HG03066 (cell line): ENCODE data around the gene KCNAB1.

Experiments used
- ATAC-seq: cut with Tn5 transposase; IDR thresholded peaks from one replicate; pipeline ENCODE4 v1.9.1; 2021; ENCODE audit warnings: low read depth; ENCODE audit not compliant: unreplicated experiment

The KCNAB1 gene

DNA sequence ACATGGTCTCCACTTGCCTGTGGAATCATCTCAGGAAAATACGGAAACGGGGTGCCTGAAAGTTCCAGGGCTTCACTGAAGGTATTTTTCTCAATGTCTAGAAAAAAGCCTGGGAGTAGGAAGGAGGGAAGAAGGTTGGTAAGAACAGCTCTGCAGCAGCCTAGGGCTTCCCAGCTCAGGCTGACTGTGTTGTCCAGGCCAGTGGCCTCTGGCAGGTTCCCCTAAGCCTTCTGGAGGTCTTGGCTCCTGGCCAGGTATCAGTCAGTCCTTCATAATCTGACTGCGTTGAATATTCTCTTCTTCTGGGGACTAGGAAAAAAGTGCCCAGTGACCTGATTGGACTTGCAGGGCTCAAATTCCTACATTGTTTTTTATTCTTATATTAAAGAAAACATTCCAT, 395.9 kb downstream of the KCNAB1 start:
- no peak for ATAC-seq

DNA sequence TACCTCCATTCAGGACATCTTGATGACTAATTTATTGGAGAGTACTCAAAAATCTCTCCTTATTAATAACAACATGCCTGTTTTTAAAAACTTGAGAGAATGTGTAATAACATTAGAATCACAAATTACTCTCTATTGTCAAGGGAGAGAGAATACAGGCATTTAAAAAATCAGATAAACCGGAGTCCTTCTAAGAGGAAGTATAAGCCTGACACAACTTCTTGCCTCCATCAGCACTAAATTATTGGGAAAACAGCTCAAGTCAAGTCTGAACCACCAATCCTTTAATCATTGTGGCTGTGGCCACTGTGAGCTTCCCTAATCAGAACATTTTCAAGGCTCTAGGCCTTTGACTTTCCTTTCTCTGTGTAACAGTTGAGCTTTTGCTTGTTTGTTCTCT, 396.6 kb downstream of the KCNAB1 start:
- no peak for ATAC-seq

DNA sequence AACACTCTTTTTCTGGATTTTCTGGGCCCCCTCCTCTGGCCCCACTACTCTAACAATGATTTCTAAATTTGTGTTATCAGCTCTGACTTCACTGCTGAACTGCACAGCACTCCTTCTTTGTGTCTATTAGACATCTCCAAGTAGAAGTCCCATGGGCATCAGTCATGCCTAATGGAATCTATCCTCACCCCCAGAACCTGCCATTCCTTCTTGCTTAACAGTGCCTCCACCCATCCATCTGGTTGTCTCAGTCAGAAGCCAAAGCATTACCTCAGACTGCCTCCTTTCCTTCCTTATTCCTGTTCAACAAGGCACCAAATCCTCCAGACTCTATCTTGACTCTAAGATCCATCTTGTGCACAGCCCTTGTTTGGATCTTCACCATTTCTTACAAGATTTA, 398.3 kb downstream of the KCNAB1 start:
- ATAC-seq = no peak

DNA sequence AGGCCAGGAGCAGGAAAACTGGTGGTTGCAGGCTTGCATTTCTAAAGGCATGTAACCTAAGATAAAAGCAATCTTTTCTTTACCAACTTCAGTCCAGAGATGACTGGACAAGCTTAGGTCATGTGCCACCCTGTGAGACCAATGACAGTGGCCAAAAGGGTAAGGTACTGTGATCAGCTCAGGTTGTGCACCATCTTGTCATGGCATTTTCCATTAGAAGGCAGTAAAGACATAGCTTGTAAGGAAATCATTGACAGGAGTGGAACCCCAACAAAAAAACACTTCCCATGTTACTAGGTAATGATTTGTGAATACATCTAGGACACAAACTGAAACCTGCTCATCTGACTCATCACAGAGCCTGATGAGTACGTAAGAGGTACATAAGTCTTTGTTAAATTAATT, 399.4 kb downstream of the KCNAB1 start:
- peak; percentile 62 for ATAC-seq

DNA sequence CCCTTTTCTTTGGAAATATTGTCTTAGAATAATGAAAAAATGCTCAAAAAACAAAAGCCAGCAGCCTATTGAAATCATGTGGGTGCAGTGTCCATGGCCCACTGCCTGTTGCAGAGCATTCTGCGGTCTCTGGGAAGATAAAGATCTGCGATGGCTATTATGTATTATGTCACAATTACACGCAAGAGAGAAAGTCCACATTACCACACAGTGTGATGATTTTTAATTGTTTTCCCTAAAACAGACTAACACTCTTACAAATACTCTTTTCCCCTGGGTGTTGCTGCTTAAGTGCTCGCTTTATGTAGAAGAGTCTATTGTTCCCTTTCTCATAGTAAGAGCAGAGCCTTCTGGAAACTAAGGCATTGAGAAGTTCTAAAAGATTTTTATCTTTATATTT, 402.3 kb downstream of the KCNAB1 start:
- ATAC-seq = no peak

DNA sequence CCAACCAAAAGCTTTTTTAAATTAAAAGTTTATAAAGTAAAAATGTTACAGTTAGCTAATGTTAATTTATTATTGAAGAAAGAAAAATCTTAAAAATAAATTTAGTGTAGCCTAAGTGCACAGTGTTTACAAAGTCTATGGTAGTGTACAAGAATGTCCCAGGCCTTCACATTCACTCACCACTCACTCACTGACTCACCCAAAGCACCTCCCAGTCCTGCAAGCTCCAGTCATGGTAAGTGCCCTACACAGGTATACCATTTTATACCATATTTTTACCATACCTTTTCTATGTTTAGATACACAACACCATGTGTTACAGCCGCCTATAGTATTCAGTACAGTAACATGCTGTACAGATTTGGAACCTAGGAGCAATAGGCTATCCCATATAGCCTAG, 405.4 kb downstream of the KCNAB1 start:
- ATAC-seq = no peak

DNA sequence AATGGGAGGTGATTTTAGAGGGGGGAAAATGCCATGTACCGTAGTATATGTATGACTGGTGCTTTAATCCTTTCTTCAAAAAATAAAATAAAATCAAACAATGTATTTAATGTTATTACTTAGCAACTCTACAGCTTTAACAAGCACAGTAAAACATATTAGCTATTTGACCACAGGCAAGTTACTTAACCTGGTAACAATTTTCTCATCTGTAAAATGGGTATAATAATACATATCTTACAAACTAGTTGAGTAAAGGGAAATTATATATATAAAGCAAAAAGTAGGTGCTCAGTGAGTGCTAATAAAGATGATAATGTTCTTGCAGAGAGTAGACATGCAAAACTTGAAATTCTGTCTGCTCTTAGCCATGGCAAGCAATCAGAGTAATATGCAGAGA, 406.7 kb downstream of the KCNAB1 start:
- no peak for ATAC-seq

DNA sequence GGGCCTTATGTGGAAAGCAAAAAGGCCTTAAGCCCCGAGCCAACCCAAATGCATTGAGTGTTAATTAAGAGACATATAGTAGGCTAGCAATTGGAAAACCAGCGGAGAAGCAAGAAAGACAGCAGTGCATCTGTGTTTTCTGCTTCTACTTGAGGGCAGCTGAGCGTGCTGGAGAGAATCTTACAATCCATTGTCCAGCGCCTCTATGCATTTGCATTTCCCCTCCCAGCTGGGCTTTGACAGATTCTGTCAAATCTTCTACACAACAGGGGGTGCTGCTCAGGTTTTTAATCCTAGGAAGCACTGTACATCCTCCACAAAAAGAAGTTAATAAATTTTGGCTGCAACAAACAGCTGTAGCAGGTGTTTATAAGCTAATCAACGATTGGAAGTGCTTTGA, 410.6 kb downstream of the KCNAB1 start:
- no peak for ATAC-seq

DNA sequence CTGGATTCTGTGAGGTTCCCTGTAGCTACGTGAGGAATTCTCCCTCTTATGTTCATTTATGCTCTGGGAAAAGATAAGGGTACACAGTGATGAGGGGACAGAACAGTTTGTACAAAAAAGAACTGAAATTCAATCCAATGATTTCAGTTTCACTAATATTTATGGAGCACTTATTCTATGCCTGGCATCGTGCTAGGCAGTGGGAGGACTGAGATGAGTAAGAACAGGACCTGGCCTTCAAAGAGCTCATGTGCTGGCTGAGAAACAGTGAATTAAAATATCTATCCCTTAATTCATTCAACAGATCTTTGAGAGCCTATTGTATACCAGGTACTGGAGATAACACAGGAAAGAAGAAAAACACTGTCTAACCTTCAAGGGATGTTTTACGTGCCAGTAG, 412.4 kb downstream of the KCNAB1 start:
- no peak for ATAC-seq

DNA sequence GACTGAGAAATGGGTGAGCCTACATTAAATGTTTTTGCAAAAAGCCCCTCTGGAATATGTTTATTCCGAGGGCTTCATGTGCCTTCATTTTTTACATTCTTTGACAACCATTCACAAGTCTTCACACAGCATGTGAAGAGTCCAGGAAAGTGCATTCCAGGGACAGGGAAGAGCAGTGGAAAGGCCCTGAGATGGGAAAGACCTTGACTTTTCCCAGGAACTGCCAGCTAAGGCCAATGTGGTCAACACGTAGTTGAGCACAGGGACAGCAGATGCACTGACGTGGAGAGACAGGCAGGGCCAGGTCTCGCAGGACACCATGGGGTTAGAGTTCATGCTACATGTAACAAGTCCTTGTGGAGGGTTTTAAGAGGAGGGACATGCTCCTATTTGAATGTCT, 412.8 kb downstream of the KCNAB1 start:
- ATAC-seq = no peak

DNA sequence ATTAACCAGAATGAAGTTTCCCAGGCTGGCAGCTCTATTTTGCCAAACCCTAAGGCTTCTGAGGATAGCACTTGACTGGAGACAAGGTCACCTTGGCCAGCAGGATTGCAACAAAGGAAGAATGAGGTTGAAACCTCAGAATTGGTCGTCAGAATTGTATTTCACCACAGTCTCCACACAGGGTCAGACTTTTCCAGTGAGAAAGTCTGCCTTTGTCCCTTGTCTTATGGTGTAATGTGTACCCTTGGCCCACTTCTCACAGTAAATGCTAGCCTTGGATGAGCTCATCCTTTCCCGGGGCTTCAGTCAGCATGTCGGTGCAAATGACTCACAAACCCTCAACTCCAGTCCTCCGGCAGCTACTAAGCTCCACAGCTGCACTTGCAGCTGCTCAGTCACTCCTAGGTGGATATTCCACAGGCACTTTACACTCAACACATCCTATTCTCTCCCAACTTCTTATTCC, 414.8 kb downstream of the KCNAB1 start:
- ATAC-seq = no peak

DNA sequence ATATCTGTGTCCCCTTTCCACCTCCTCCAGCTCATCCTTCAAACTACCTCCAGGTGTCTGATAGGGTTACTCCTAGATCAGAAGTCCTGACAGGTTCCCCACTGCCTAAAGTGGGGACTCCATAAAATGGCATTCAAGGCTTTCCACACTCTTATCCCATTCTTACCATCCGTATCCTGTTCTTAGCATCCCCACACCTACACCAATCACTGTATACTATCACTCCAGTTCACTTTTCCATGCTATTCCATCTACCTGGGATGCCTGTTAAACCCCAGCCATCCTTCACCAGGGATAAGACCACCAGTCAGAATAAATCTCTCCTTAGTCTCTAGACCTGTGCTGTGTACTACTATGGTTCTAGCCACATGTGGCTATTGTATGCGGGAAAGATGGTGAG, 415.4 kb downstream of the KCNAB1 start:
- no peak for ATAC-seq

DNA sequence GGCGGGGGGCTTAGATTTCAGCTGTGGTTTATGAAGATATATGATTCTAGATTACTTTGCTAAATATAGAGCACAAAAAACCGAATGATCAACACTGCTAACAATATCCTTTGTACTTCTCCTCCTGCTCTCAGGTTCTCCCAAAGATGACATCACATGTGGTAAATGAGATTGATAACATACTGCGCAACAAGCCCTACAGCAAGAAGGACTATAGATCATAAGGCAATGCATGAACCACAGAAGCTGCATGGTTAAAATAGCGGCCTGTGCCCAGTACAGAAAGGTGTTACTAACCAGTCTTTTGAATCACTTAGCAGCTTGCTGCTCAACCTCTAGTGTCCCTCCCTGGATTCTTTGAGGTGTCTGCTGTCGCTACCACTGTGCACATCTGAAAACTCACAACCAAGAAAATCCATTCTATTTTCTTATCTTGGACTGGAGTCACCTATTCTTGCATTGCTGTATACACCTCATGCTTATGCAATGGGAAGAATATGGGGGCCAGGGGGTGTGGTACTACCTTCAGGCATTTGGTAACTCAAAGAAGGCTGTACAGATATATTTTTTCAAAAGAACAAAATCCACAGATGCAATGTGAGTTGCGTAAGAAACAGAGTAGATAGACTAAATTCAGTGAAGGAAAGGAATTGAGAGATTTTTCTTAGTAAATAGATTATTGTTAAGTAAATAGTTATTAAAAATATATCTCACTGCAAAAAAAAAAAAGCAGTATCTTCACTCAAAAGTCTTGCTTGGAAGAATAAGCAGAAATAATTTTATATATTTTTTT, 416.3 kb downstream of the KCNAB1 start:
- no peak for ATAC-seq

DNA sequence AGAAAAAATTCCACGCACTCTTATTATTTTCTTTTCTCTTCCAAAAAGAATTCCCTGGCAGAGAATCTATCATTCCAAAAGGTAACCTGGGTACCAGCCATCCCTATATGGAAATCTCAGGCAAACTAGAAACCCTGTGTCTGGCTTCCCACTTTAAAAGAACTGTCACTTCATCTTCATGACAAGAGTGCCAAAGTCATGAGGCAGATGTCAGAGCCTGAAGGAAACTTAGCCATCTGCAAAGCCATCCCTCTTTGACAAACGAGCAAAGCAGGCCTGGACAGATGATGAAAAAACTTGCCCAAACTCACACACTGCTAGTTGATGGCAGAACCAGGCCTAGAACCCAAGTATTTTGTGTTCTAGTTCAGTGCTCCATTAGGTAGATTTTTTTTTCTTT, 418.7 kb downstream of the KCNAB1 start:
- no peak for ATAC-seq

DNA sequence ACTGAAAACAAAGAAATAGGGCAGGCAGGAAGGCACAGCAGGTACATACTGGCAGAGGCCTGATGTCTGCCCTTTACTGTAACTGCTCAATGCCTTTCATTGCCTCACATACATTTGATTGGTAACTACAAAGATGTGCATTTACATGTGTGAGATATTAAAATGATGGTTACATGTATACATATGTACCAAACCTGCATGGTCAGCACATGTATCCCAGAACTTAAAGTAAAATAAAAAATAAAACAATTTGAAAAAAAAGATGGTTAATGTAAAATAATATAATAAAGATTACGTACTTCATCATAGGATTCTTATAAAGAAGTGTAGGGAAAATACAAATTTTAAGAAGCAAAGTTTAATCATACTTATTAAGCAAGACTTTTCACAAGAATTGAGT, 419.4 kb downstream of the KCNAB1 start:
- ATAC-seq = no peak

DNA sequence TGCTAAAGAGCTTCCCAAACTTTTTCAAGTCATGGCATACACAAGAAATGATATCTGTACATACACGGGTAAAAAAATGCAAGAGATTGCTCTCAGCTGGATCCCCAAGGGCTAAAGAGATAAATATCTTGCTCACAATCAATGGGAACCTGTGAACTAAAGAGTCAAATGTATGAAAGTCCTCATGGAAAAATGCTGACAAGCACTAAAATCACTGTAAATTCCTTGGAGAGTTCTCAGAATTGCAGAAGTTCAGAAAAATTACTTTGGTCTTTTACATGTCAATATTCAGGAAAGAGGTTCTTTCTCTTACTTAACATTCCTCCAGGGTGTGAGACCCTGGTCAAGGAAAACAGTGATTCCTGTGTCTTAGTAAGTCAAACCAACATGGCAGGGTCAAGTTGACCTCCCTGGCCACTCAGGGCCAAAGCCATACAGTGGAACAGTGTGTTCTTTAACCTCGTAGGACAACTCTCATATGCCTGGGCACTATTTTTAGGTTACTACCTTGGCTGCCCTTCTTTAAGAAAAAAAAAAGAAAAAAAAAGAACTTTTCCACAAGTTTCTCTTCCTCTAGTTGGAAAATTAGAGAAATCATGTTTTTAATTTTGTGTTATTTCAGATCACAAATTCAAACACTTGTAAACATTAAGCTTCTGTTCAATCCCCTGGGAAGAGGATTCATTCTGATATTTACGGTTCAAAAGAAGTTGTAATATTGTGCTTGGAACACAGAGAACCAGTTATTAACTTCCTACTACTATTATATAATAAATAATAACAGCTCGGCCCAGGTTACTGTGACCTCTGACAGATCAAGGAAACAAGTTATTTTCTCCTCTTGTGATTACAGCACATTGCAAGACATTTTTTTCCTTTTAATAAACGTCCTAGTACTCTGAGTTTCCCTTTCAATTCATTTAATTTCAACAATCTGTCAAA, 422.0 kb downstream of the KCNAB1 start:
- ATAC-seq = no peak

DNA sequence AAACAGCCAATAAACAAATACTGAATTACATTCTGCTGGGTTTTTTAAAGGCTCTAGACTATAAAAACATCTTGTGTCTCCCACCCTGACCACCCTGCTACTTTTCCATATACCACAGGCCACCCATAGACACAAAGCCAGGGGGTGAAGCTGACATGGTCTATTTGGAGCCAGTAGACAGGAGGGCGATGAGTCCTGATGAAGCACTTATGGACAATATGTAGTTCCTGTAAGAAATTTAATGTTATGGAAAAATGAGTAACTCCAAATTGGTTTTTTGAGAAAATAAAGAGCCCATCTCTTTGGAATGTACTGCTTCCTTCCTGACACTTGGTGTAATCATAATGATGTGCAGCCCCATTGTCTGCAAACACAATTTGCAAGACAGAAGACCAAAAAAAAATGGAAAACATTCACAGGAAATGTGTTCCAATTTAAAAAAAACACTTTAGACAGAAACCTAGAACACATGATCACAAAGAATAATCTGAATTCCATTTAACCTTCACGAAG, 422.7 kb downstream of the KCNAB1 start:
- no peak for ATAC-seq

DNA sequence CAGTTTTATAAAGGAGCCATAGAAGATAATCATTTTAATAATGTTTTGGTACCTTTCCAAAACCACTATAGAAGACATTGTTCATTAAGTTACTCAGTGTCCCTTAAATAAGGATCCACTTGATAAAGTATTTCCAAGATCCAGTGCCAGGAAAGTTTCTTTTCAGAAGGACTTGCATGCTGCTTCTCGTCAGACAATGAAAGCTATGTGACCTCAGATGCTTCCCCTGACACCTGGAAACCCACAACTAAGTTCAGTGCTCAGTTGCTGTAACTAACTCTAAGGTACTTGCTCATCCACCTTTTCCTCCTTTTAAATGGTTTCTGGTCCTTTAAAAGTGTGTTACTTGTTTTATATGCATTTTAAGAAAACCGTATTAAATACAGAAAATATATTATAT, 427.3 kb downstream of the KCNAB1 start:
- no peak for ATAC-seq

DNA sequence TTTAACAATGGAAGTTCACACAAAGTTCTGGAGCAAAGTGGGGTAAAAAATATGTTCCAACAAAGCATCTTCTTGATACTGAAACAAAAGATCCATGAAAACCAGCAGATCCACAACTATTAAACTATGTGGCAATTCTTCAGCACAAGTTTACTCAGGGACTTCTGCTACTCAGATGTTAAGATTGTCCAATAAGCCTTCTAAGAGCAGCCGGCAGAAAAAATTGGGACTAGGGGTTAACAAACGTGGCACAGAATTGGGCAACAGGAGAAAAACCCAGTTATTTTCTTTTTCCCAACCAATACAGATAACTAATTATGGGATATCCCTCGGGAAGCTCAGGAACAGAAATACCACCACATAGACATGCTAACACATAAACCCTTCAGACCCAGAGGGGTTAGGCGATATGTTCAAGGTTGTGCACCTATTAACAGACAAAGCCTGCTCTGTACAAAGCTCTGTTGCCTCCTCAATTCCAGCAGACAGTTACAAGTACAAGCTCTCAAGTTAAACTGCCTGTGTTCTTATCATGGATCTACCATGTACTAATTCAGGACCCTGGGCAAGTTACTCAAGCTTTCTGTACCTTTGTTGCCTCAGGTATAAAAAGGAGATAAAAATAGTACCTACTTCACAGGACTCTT, 427.8 kb downstream of the KCNAB1 start:
- ATAC-seq = no peak

DNA sequence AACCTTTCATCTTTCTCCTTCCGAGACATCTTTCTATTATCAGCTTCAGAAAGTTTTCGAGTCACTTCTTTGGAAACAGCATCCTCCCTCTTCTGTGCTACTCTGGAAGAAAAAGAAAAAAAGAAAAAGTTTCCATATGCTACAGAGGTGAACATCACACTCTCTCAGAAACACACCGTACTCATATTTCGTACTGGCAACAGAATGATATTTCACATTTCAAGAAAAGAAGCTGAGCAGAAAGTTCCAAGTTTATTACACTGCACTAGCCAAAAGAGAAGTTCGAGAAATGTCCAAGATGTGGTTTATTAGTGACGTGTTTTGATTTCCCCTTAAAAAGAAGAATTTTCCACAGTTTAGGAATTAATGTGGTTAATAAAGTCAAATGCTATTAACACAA, 428.5 kb downstream of the KCNAB1 start:
- no peak for ATAC-seq

DNA sequence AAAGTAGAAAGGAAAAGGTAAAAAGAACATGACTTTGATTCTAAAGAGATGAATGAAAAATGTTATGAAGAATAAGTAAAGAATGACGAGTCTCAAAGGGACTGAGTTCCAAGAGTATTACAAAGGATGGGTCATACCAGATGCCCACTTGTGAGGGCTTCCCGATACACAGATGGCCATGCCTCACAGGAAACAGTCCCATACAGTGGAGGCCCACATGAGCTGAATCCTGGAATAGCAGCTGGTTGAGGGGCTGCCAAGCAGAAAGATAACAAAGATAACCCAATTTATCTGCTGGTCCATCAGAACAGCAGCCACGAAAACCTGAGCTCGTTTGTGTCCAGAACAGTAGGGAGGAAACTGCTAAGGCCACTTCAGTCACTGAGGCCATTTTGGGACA, 430.9 kb downstream of the KCNAB1 start:
- ATAC-seq = no peak
